ENCODE measurements around the gene SARM1.
A peak's percentile ranks its signal among the peaks of the same experiment; 100 is the strongest.

SARM1 gene

DNA sequence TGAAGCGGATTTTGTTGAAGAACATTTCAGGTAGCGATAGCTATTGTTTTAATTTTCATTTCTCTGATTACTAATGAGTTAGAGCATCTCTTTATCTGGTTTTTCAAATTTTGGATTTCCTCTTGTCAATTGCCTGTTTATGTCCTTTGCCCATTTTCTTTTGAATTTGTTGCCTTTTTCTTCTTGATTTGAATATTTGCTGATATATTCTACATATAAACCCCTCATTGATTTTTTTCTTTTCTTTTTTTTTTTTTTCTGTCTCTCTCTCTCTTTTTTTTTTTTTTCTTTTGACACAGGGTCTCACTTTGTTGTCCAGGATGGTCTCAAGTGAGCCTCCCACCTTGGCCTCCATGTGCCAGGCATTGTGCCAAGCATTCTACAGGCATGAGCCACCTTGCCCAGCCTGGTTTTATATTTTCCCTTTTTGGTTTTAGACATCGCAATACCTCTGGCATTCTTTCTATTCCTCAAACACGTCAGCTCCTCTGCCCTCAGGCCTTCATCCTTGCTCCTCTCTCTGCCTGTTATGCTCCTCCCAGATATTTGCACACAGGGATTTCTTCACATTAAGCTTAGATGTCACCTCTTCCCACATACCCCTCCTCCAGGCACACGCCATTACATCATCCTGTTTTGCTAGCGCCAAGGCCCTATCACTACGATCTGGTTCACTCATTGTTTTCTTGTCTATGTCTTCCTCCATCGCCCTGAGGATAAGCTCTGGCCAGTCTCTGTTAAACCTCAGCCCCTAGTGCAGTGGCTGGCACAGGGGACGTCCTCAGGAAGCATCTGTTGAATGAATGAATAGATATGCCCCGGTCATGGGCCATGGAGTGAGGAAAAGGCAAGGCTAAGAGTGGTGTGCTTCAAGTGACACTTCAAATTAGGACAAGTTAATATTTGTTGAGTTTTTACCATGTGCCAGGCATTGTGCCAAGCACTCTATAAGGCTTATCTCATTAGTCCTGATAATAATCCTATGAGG is 8.6 kb downstream of the SARM1 start:
- ATAC-seq, result no peak; the same call in 2 of the 3 replicates
- TF ChIP-seq, protein P1, sequence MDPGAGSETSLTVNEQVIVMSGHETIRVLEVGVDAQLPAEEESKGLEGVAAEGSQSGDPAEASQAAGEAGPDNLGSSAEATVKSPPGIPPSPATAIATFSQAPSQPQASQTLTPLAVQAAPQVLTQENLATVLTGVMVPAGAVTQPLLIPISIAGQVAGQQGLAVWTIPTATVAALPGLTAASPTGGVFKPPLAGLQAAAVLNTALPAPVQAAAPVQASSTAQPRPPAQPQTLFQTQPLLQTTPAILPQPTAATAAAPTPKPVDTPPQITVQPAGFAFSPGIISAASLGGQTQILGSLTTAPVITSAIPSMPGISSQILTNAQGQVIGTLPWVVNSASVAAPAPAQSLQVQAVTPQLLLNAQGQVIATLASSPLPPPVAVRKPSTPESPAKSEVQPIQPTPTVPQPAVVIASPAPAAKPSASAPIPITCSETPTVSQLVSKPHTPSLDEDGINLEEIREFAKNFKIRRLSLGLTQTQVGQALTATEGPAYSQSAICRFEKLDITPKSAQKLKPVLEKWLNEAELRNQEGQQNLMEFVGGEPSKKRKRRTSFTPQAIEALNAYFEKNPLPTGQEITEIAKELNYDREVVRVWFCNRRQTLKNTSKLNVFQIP (CRISPR knock-in tag; IDR thresholded peaks at IDR 0.05; ENCODE audit: borderline replicate concordance, low read depth), result no peak
- TF ChIP-seq, protein P2, sequence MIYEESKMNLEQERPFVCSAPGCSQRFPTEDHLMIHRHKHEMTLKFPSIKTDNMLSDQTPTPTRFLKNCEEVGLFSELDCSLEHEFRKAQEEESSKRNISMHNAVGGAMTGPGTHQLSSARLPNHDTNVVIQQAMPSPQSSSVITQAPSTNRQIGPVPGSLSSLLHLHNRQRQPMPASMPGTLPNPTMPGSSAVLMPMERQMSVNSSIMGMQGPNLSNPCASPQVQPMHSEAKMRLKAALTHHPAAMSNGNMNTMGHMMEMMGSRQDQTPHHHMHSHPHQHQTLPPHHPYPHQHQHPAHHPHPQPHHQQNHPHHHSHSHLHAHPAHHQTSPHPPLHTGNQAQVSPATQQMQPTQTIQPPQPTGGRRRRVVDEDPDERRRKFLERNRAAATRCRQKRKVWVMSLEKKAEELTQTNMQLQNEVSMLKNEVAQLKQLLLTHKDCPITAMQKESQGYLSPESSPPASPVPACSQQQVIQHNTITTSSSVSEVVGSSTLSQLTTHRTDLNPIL (CRISPR knock-in tag; IDR thresholded peaks at IDR 0.05; ENCODE audit: low read depth), result 0 out of 2 replicates have a peak, but pooled peaks have one; percentile 27
- TF ChIP-seq ESRRG (CRISPR knock-in tag; IDR thresholded peaks at IDR 0.05) (no peak), TOX (CRISPR knock-in tag; IDR thresholded peaks at IDR 0.05; ENCODE audit: borderline replicate concordance) (no peak), ZFP3 (CRISPR knock-in tag; IDR thresholded peaks at IDR 0.05) (0 out of 2 replicates have a peak, but pooled peaks have one; percentile 26)

- ATAC-seq, result no peak
- TF ChIP-seq ISL1 (CRISPR knock-in tag; IDR thresholded peaks at IDR 0.05), result no peak
- TF ChIP-seq ESRRG (CRISPR knock-in tag; IDR thresholded peaks at IDR 0.05), result no peak
- no peak for TF ChIP-seq PPARA (CRISPR knock-in tag; IDR thresholded peaks at IDR 0.05; ENCODE audit: borderline replicate concordance)
- TF ChIP-seq TSHZ2 (CRISPR knock-in tag; IDR thresholded peaks at IDR 0.05), result no peak
- no peak for TF ChIP-seq ARNTL (CRISPR knock-in tag; IDR thresholded peaks at IDR 0.05; ENCODE audit: borderline replicate concordance, low read depth)
Measured at GRCh38 chr17:28381141-28381825, 9.8 kb downstream of the SARM1 start.

DNA sequence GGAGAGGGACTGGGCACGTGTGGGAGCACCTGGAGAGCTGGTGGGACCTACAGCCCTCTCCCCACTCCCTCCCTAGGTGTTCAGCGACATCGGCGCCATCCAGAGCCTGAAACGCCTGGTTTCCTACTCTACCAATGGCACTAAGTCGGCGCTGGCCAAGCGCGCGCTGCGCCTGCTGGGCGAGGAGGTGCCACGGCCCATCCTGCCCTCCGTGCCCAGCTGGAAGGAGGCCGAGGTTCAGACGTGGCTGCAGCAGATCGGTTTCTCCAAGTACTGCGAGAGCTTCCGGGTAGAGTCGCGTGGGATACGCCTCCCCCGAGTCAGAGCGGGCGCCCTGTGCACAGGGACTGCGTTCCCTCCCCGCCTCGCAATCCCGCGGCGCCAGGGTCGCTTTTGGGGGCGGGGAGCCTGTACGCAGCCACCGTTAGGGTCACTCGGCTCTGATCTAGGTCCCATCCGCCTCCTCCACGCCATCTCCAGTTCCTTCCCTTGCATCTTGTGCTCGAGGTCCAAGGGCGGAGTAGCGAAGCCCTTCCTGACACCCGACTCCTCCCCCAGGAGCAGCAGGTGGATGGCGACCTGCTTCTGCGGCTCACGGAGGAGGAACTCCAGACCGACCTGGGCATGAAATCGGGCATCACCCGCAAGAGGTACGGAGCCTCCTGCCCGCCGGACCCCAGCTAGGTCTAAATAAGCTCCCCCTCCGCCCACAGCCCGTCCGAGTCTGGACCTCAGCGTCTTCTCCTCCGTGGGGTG is 13.0 kb downstream of the SARM1 start:
- no peak for ATAC-seq
- TF ChIP-seq BACH2 (CRISPR knock-in tag; IDR thresholded peaks at IDR 0.05; ENCODE audit: borderline replicate concordance), result no peak
- no peak for TF ChIP-seq SNAI2 (CRISPR knock-in tag; IDR thresholded peaks at IDR 0.05)
- TF ChIP-seq ZNF8 (CRISPR knock-in tag; IDR thresholded peaks at IDR 0.05), result no peak
- no peak for TF ChIP-seq TOX (CRISPR knock-in tag; IDR thresholded peaks at IDR 0.05; ENCODE audit: borderline replicate concordance)
- no peak for TF ChIP-seq OSR1 (CRISPR knock-in tag; IDR thresholded peaks at IDR 0.05)
- TF ChIP-seq ZFP30 (CRISPR knock-in tag; IDR thresholded peaks at IDR 0.05), result no peak
- TF ChIP-seq ISL1 (CRISPR knock-in tag; IDR thresholded peaks at IDR 0.05), result no peak
- no peak for TF ChIP-seq CSDC2 (CRISPR knock-in tag; IDR thresholded peaks at IDR 0.05)
- TF ChIP-seq TCF4 (CRISPR knock-in tag; IDR thresholded peaks at IDR 0.05; ENCODE audit: borderline replicate concordance), result no peak
- no peak for TF ChIP-seq ZNF565 (CRISPR knock-in tag; conservative IDR thresholded peaks at IDR 0.05; ENCODE audit: low read depth)
- no peak for TF ChIP-seq TSHZ2 (CRISPR knock-in tag; IDR thresholded peaks at IDR 0.05)
- TF ChIP-seq ESRRG (CRISPR knock-in tag; IDR thresholded peaks at IDR 0.05), result no peak
- TF ChIP-seq CSRNP3 (CRISPR knock-in tag; IDR thresholded peaks at IDR 0.05), result no peak
- no peak for TF ChIP-seq PPARA (CRISPR knock-in tag; IDR thresholded peaks at IDR 0.05; ENCODE audit: borderline replicate concordance)
- TF ChIP-seq, protein P2 (CRISPR knock-in tag; IDR thresholded peaks at IDR 0.05; ENCODE audit: low read depth), result no peak

Measured in SK-N-SH treated with all-trans-retinoic acid at 6 μM for 48 hours (cell line).